GM23248 (cell line): ENCODE data around the gene KIF4A.

Experiments used
- EZH2 ChIP-seq: fragments of 200-600 bp; sonication (generic); IDR thresholded peaks from 2 replicates; pipeline ENCODE4 v1.6.1; 2018; ENCODE audit warnings: antibody characterized with exemption, mild to moderate bottlenecking; ENCODE audit not compliant: insufficient read depth, poor library complexity, severe bottlenecking
- EZH2phosphoT487 ChIP-seq: fragments of 200-600 bp; sonication (generic); IDR thresholded peaks from 2 replicates; pipeline ENCODE4 v1.6.1; 2018; ENCODE audit warnings: antibody characterized with exemption, moderate library complexity, mild to moderate bottlenecking, low read depth; ENCODE audit not compliant: insufficient read depth

DNA sequence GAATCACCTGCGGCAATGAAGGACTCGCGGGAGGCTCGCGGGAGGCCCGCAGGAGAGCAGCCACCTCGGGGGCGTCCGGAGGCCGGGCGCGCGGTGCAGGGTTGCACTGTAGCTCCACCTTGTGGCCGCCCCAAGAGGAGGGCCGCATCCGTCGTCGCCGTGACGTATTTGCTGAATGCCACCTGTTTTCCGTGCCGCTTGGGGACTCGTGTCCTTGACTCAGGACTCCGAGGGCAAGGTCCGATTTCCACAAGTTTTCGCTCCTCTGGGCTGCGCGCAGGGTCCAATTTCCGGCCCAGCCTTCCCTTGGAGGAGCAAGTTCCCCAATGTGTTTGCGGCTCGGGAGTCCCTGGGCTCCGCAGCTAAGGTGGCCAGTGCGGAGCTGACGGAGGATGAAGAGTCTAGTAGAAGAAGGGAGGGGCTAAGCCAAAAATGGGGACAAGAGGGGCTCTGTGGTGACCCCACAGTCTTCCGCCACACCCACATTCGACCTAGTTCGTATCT lies 144.0 kb downstream of the KIF4A start:
- TF ChIP-seq EZH2 (no peak), EZH2phosphoT487 (no peak)
